Tibial nerve (tissue), 4 donors: Measurements from ENCODE around the gene ABCA13. TPM values are rescaled to one million over a fixed set of nuclear protein-coding genes. Genes with fewer than 3 reads are reported as not detected.
A peak's percentile ranks its signal among the peaks of the same experiment; 100 is the strongest.

Source experiments
- DNase-seq, 2 donors: peaks; one replicate each; pipeline ENCODE4 v3.0.0-alpha.2; 2019; ENCODE audit warnings: low spot score in 2 of 2
- H3K27ac ChIP-seq, 4 donors: fragments of 200-600 bp; sonication (generic) in 3 of 4; one replicate each; pipeline ENCODE4 v1.5.1; 2017 to 2019; ENCODE audit warnings: mild to moderate bottlenecking in 1 of 4
- H3K27me3 ChIP-seq, 2 donors: fragments of 200-600 bp; sonication (generic) in 1 of 2; one replicate each; pipeline versions ENCODE4 v1.5.1 to v1.6.0; 2017 to 2019
- H3K36me3 ChIP-seq, 3 donors: fragments of 200-600 bp; sonication (generic); one replicate each; pipeline ENCODE4 v1.5.1; 2018 to 2019
- H3K4me1 ChIP-seq, 4 donors: fragments of 200-600 bp; sonication (generic) in 3 of 4; one replicate each; pipeline ENCODE4 v1.5.1; 2017 to 2019
- H3K4me3 ChIP-seq, 4 donors: fragments of 200-600 bp; sonication (generic) in 3 of 4; one replicate each; pipeline ENCODE4 v1.5.1; 2017 to 2019; ENCODE audit warnings: mild to moderate bottlenecking in 1 of 4, moderate library complexity in 1 of 4
- H3K9me3 ChIP-seq, 4 donors: fragments of 200-600 bp; sonication (generic) in 3 of 4; one replicate each; pipeline ENCODE4 v1.5.1; 2017 to 2019
- CTCF ChIP-seq, 5 experiments: fragments of 200-600 bp in 3 of 5; fragments of 450-650 bp in 2 of 5; sonication (generic) in 3 of 5; IDR thresholded peaks; one replicate each; pipeline ENCODE4 v1.5.1; 2016 to 2019; ENCODE audit warnings: antibody characterized with exemption in 5 of 5, mild to moderate bottlenecking in 3 of 5, moderate library complexity in 2 of 5
- EP300 ChIP-seq, 2 donors: sonication (generic); formaldehyde crosslinking; IDR thresholded peaks; one replicate each; pipeline ENCODE4 v1.6.1; 2017; ENCODE audit warnings: antibody characterized with exemption in 2 of 2, mild to moderate bottlenecking in 1 of 2
- POLR2A ChIP-seq, 2 donors: fragments of 450-650 bp; IDR thresholded peaks; one replicate each; pipeline ENCODE4 v1.6.1; 2017; ENCODE audit warnings: antibody characterized with exemption in 2 of 2, mild to moderate bottlenecking in 2 of 2, moderate library complexity in 2 of 2
- WGBS, 2 donors: methylation state at CpG; one replicate each; pipeline ENCODE4 v1.1.5; 2018; 5-methylcytosine and 5-hydroxymethylcytosine counted together
- total RNA-seq, 4 donors: library from RNA; depleted of rRNA; stranded (reverse); fragments of >200 nt; gene quantifications; one replicate each; pipeline ENCODE4 v1.1.0, GENCODE V29; 2016

Gene ABCA13
- 1 to 10 TPM in 3 of 4 donors, under 1 TPM in 1; 0.90 to 4.6 (median 3.6) TPM for total RNA-seq

GRCh38 chr7:48171202-48171601 lies at the start of gene ABCA13:
TSS of gene ABCA13 (plus strand) at chr7:48171458. CDS start at chr7:48171484, 26 bp downstream.
- no peaks in the 10 kb centered on the region for H3K9me3 ChIP-seq
- no peak within 1 kb of the TSS for H3K4me3 ChIP-seq
- no peaks in the 10 kb centered on the region for H3K36me3 ChIP-seq
- H3K4me1 ChIP-seq = no peaks in the 10 kb centered on the region
- TF ChIP-seq EP300 (IDR thresholded peaks at IDR 0.05) (no peak), POLR2A (IDR thresholded peaks at IDR 0.05) (no peak), CTCF (IDR thresholded peaks at IDR 0.05) (no peak)
- DNase-seq = no peak
- WGBS, 2 donors = 71 to 84% methylated on average over 4 of the region's 4 CpGs
- H3K27ac ChIP-seq = no peak within 1 kb of the TSS
- H3K27me3 ChIP-seq = no peaks in the 10 kb centered on the region

GRCh38 chr7:48126037-48126436 lies 45.2 kb upstream of the ABCA13 start:
- no peak for DNase-seq
- no peak overlapping the region for H3K27ac ChIP-seq
- no peak for TF ChIP-seq EP300 (IDR thresholded peaks at IDR 0.05)
- TF ChIP-seq CTCF (IDR thresholded peaks at IDR 0.05) = no peak
- TF ChIP-seq POLR2A (IDR thresholded peaks at IDR 0.05) = no peak
- H3K9me3 ChIP-seq = peaks cover 0 to 12% (median 1%) of the 10 kb centered on the region in 4 donors
- no peaks in the 10 kb centered on the region for H3K36me3 ChIP-seq
- H3K27me3 ChIP-seq = no peaks in the 10 kb centered on the region
- no peak overlapping the region for H3K4me3 ChIP-seq
- no peaks in the 10 kb centered on the region for H3K4me1 ChIP-seq
- WGBS, 2 donors = 89 to 90% methylated on average over 2 of the region's 2 CpGs

- peaks cover 0 to 8% (median 1%) of the 10 kb centered on the region in 4 donors for H3K9me3 ChIP-seq
- no peaks in the 10 kb centered on the region for H3K36me3 ChIP-seq
- TF ChIP-seq POLR2A (IDR thresholded peaks at IDR 0.05) (no peak), CTCF (IDR thresholded peaks at IDR 0.05) (no peak), EP300 (IDR thresholded peaks at IDR 0.05) (no peak)
- H3K4me1 ChIP-seq = no peaks in the 10 kb centered on the region
- no peak for DNase-seq
- H3K27me3 ChIP-seq = no peaks in the 10 kb centered on the region
- no peak overlapping the region for H3K4me3 ChIP-seq
- no peak overlapping the region for H3K27ac ChIP-seq
Observed at GRCh38 chr7:48130658-48131108, 40.6 kb upstream of the ABCA13 start.

GRCh38 chr7:48132792-48133191 lies 38.5 kb upstream of the ABCA13 start:
- no peaks in the 10 kb centered on the region for H3K27me3 ChIP-seq
- H3K4me1 ChIP-seq = no peaks in the 10 kb centered on the region
- TF ChIP-seq CTCF (IDR thresholded peaks at IDR 0.05) (no peak), EP300 (IDR thresholded peaks at IDR 0.05) (no peak), POLR2A (IDR thresholded peaks at IDR 0.05) (no peak)
- H3K27ac ChIP-seq = no peak overlapping the region
- no peaks in the 10 kb centered on the region for H3K36me3 ChIP-seq
- DNase-seq = no peak
- no peaks in the 10 kb centered on the region for H3K9me3 ChIP-seq
- H3K4me3 ChIP-seq = no peak overlapping the region

GRCh38 chr7:48139459-48139858 lies 31.8 kb upstream of the ABCA13 start:
- Histone ChIP-seq H3K27me3 (no peaks in the 10 kb centered on the region), H3K4me1 (peaks cover 0 to 13% (median 0%) of the 10 kb centered on the region in 4 donors), H3K27ac (no peak overlapping the region), H3K9me3 (no peaks in the 10 kb centered on the region), H3K36me3 (no peaks in the 10 kb centered on the region), H3K4me3 (no peak overlapping the region)
- DNase-seq = no peak
- WGBS, 2 donors = 52 to 55% methylated on average over 3 of the region's 3 CpGs
- TF ChIP-seq CTCF (IDR thresholded peaks at IDR 0.05) = peak in 1 of 5 experiments; percentile 25
- no peak for TF ChIP-seq EP300 (IDR thresholded peaks at IDR 0.05)
- TF ChIP-seq POLR2A (IDR thresholded peaks at IDR 0.05) = no peak
